ENCODE measurements around the gene MSMB. TPM values are rescaled to one million over a fixed set of nuclear protein-coding genes. Genes with fewer than 3 reads are reported as not detected.
"Not testable (repeated sequence)": the region's sequence is repeated elsewhere in the genome, so short reads cannot be mapped to it uniquely, and the experiment has no call there.

The MSMB gene
- total RNA-seq, 2 experiments from 2014 or later, result not detected

DNA sequence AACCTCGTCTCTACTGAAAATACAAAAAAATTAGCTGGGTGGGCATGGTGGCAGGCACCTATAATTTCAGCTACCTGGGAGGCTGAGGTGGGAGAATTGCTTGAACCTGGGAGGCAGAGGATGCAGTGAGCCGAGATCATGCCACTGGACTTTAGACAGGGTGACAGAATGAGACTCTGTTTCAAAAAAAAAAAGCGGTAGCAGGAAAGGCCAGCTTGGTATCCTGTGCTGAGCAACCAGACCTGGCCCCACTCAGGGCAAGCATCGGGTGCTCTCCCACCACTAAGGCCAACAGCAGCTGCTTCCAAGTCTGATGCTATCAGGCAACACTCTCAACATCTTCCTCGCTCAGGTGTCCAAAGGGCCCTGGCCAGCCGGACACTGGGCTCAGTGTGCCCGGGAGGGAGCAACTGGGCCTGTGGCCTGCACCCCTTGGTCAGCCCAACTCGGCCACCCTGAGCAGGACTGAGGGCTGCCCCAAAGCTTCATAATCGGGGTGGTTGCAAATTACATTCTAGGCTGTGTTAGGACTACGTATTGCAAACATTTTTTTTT is 44.3 kb upstream of the MSMB start:
- no peaks in the 10 kb centered on the region for H3K9me3 ChIP-seq (ENCODE audit: low read length)
- intact Hi-C loops (cut with micrococcal nuclease; ENCODE audit: unreplicated experiment), result loop anchor here (5.0 to 10.0 kb wide), 2 partner anchors 58 to 174 kb away; partner anchors contain the start of gene NCOA4
- peaks cover 55% of the 10 kb centered on the region for H3K4me1 ChIP-seq (ENCODE audit: insufficient read depth, low read length, poor library complexity, severe bottlenecking)
- H3K36me3 ChIP-seq (ENCODE audit: insufficient read depth, low read length), result no peaks in the 10 kb centered on the region
- no peak overlapping the region for H3K4me3 ChIP-seq (ENCODE audit: low read depth, low read length, poor library complexity, severe bottlenecking)
- POLR2A ChIA-PET, result interaction anchor here (0.7 kb wide), 1 partner anchor 89 kb away, joined by 8 read pairs; no protein-coding TSS in a partner anchor
- no peak for TF ChIP-seq EZH2phosphoT487 (IDR thresholded peaks at IDR 0.05; ENCODE audit: borderline replicate concordance, low read depth, low read length)
- TF ChIP-seq, protein P1, sequence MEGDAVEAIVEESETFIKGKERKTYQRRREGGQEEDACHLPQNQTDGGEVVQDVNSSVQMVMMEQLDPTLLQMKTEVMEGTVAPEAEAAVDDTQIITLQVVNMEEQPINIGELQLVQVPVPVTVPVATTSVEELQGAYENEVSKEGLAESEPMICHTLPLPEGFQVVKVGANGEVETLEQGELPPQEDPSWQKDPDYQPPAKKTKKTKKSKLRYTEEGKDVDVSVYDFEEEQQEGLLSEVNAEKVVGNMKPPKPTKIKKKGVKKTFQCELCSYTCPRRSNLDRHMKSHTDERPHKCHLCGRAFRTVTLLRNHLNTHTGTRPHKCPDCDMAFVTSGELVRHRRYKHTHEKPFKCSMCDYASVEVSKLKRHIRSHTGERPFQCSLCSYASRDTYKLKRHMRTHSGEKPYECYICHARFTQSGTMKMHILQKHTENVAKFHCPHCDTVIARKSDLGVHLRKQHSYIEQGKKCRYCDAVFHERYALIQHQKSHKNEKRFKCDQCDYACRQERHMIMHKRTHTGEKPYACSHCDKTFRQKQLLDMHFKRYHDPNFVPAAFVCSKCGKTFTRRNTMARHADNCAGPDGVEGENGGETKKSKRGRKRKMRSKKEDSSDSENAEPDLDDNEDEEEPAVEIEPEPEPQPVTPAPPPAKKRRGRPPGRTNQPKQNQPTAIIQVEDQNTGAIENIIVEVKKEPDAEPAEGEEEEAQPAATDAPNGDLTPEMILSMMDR (conservative IDR thresholded peaks at IDR 0.05; ENCODE audit: low read length), result no peak
- CTCF ChIA-PET (ENCODE audit: unreplicated experiment), result no interaction called here
- H3K79me2 ChIP-seq (ENCODE audit: insufficient read depth, low read depth, low read length), result no peaks in the 10 kb centered on the region
- no peaks in the 10 kb centered on the region for H4K20me1 ChIP-seq (ENCODE audit: insufficient read depth, low read length)
- H3K4me2 ChIP-seq (ENCODE audit: low read length), result no peak overlapping the region
- no peaks in the 10 kb centered on the region for H3K9me2 ChIP-seq (ENCODE audit: insufficient read depth, low read length)
- H2AFZ ChIP-seq (ENCODE audit: low read length), result peak overlapping the region; percentile 86; the same call in 1 of the 2 replicates
- DNase-seq (ENCODE audit: low spot score), result no peak
- no TSS peak for BruUV-seq (replicated peaks)
- peak overlapping the region; percentile 74 for H3K27ac ChIP-seq (ENCODE audit: low read depth, low read length, poor library complexity, severe bottlenecking)

DNA sequence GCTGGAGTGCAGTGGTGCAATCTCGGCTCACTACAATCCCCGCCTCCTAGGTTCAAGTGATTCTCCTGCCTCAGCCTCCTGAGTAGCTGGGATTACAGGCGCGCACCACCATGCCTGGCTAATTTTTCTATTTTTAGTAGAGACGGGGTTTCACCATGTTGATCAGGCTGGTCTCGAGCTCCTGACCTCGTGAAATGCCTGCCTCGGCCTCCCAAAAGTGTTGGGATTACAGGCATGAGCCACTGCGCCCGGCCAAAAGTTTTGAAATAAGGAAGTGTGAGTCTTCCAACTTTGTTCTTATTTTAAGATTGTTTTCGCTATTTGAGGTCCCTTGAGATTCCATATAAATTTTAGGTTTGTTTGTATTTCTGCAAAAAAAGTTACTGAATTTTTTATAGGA is 41.3 kb upstream of the MSMB start:
- H3K27ac ChIP-seq (ENCODE audit: low read depth, low read length, poor library complexity, severe bottlenecking); H3K9me2 ChIP-seq (ENCODE audit: insufficient read depth, low read length); CTCF ChIA-PET (ENCODE audit: unreplicated experiment); H4K20me1 ChIP-seq (ENCODE audit: insufficient read depth, low read length); H3K36me3 ChIP-seq (ENCODE audit: insufficient read depth, low read length); H3K4me2 ChIP-seq (ENCODE audit: low read length); H3K79me2 ChIP-seq (ENCODE audit: insufficient read depth, low read depth, low read length); intact Hi-C loops (cut with micrococcal nuclease; ENCODE audit: unreplicated experiment); DNase-seq (ENCODE audit: low spot score); H3K9me3 ChIP-seq (ENCODE audit: low read length); POLR2A ChIA-PET; BruUV-seq (replicated peaks); H2AFZ ChIP-seq (ENCODE audit: low read length); H3K4me3 ChIP-seq (ENCODE audit: low read depth, low read length, poor library complexity, severe bottlenecking): not testable (repeated sequence)
- peaks cover 26% of the 10 kb centered on the region for H3K4me1 ChIP-seq (ENCODE audit: insufficient read depth, low read length, poor library complexity, severe bottlenecking)

GRCh38 chr10:46084321-46085165 is 38.5 kb upstream of the MSMB start:
- no peak for DNase-seq (ENCODE audit: low spot score)
- Histone ChIP-seq H2AFZ (ENCODE audit: low read length) (0 out of 2 replicates have a peak overlapping the region, but pooled peaks have one; percentile 21), H3K79me2 (ENCODE audit: insufficient read depth, low read depth, low read length) (no peaks in the 10 kb centered on the region), H3K4me1 (ENCODE audit: insufficient read depth, low read length, poor library complexity, severe bottlenecking) (peaks cover 15% of the 10 kb centered on the region), H3K27ac (ENCODE audit: low read depth, low read length, poor library complexity, severe bottlenecking) (no peak overlapping the region), H3K9me2 (ENCODE audit: insufficient read depth, low read length) (no peaks in the 10 kb centered on the region), H4K20me1 (ENCODE audit: insufficient read depth, low read length) (no peaks in the 10 kb centered on the region), H3K36me3 (ENCODE audit: insufficient read depth, low read length) (no peaks in the 10 kb centered on the region), H3K4me2 (ENCODE audit: low read length) (no peak overlapping the region), H3K9me3 (ENCODE audit: low read length) (no peaks in the 10 kb centered on the region), H3K4me3 (ENCODE audit: low read depth, low read length, poor library complexity, severe bottlenecking) (no peak overlapping the region)
- TF ChIP-seq, protein P1 (conservative IDR thresholded peaks at IDR 0.05; ENCODE audit: low read length), result no peak
- TF ChIP-seq EZH2phosphoT487 (IDR thresholded peaks at IDR 0.05; ENCODE audit: borderline replicate concordance, low read depth, low read length), result no peak
- ChIA-PET CTCF (ENCODE audit: unreplicated experiment) (interaction anchor here (0.5 kb wide), 1 partner anchor 182 kb away, joined by 3 read pairs; no protein-coding TSS in a partner anchor), POLR2A (interaction anchor here (0.6 to 0.7 kb wide), 3 partner anchors 10 to 64 kb away, joined by 3 to 4 read pairs (median 3); no protein-coding TSS in a partner anchor)
- intact Hi-C loops (cut with micrococcal nuclease; ENCODE audit: unreplicated experiment), result no loop called here
- no TSS peak for BruUV-seq (replicated peaks)
